Neural progenitor cell (in vitro differentiated cells): Measurements from ENCODE around the gene SLC25A34. TPM values are rescaled to one million over a fixed set of nuclear protein-coding genes. Genes with fewer than 3 reads are reported as not detected.

Experiments used
- DNase-seq: peaks from one replicate; pipeline ENCODE4 v3.0.0-alpha.2; 2016; ENCODE audit warnings: low spot score
- H2AFZ ChIP-seq: fragments of 200-600 bp; sonication (generic); replicated peaks from 2 replicates; pipeline ENCODE4 v1.6.1; 2016; ENCODE audit warnings: antibody characterized with exemption
- H3F3A ChIP-seq: fragments of 200-600 bp; sonication (generic); 2 replicates; pipeline ENCODE4 v1.6.1; 2016; ENCODE audit warnings: antibody characterized with exemption, low read depth
- H3K27ac ChIP-seq: fragments of 200-600 bp; sonication (generic); 2 replicates; pipeline ENCODE4 v1.5.1; 2016; ENCODE audit warnings: mild to moderate bottlenecking
- H3K27me3 ChIP-seq: fragments of 200-600 bp; sonication (generic); 2 replicates; pipeline ENCODE4 v1.6.1; 2016; ENCODE audit warnings: mild to moderate bottlenecking, moderate library complexity
- H3K36me3 ChIP-seq: fragments of 200-600 bp; sonication (generic); 2 replicates; pipeline ENCODE4 v1.5.1; 2016
- H3K4me1 ChIP-seq: fragments of 200-600 bp; sonication (generic); 2 replicates; pipeline ENCODE4 v1.6.1; 2016; ENCODE audit warnings: mixed run types
- H3K4me2 ChIP-seq: fragments of 200-600 bp; sonication (generic); 2 replicates; pipeline ENCODE4 v1.6.1; 2016
- H3K4me3 ChIP-seq: fragments of 200-600 bp; sonication (generic); 2 replicates; pipeline ENCODE4 v1.5.1; 2016
- H3K79me2 ChIP-seq: fragments of 200-600 bp; sonication (generic); 2 replicates; pipeline ENCODE4 v1.6.1; 2016; ENCODE audit warnings: low read depth
- H3K9ac ChIP-seq: fragments of 200-600 bp; sonication (generic); 2 replicates; pipeline ENCODE4 v1.6.1; 2016
- H3K9me3 ChIP-seq: fragments of 200-600 bp; sonication (generic); 2 replicates; pipeline ENCODE4 v1.5.1; 2016; ENCODE audit warnings: low read depth
- H4K20me1 ChIP-seq: fragments of 200-600 bp; sonication (generic); 2 replicates; pipeline ENCODE4 v1.6.1; 2016; ENCODE audit warnings: low read depth
- H3K27ac Mint-ChIP-seq: 3 replicates; pipeline ENCODE4 v1.8.0; 2021; ENCODE audit warnings: mixed read lengths
- H3K27me3 Mint-ChIP-seq: 2 replicates; pipeline ENCODE4 v1.8.0; 2022; ENCODE audit warnings: low read depth, mild to moderate bottlenecking, inconsistent platforms, moderate library complexity, mixed read lengths; ENCODE audit not compliant: insufficient read depth
- H3K36me3 Mint-ChIP-seq: 3 replicates; pipeline ENCODE4 v1.8.0; 2021; ENCODE audit warnings: mixed read lengths
- H3K4me1 Mint-ChIP-seq: 3 replicates; pipeline ENCODE4 v1.8.0; 2021; ENCODE audit warnings: mixed read lengths
- H3K4me3 Mint-ChIP-seq: 3 replicates; pipeline ENCODE4 v1.8.0; 2021; ENCODE audit warnings: mild to moderate bottlenecking, moderate library complexity, mixed read lengths
- H3K9me3 Mint-ChIP-seq: 3 replicates; pipeline ENCODE4 v1.8.0; 2020; ENCODE audit warnings: mixed read lengths
- EZH2 ChIP-seq: fragments of 200-600 bp; sonication (generic); IDR thresholded peaks from 2 replicates; pipeline ENCODE4 v1.6.1; 2017; ENCODE audit warnings: antibody characterized with exemption, mild to moderate bottlenecking, moderate library complexity
- EZH2phosphoT487 ChIP-seq: fragments of 200-600 bp; sonication (generic); IDR thresholded peaks from 2 replicates; pipeline ENCODE4 v1.6.1; 2017; ENCODE audit warnings: antibody characterized with exemption
- total RNA-seq: library from RNA; depleted of rRNA; stranded (reverse); fragments of >200 nt; gene quantifications from 2 replicates; pipeline ENCODE4 v1.2.3, GENCODE V29; 2015; ENCODE audit warnings: low replicate concordance
- TF ChIP-seq, protein P1 (sequence below): fragments of 200-600 bp; sonication (generic); IDR thresholded peaks from 2 replicates; pipeline ENCODE4 v1.5.1; 2017; ENCODE audit warnings: antibody characterized with exemption, mild to moderate bottlenecking

The SLC25A34 gene
- total RNA-seq, 1 donor from 2014 or later: 0.34 TPM

- peak overlapping the region; percentile 91 for H3K27ac Mint-ChIP-seq
- peaks cover 3% of the 10 kb centered on the region for H3K27me3 Mint-ChIP-seq
- Histone ChIP-seq H3K27me3 (no peaks in the 10 kb centered on the region), H3K4me1 (peaks cover 9% of the 10 kb centered on the region), H3K4me3 (no peak overlapping the region), H2AFZ (no peak overlapping the region), H3K27ac (no peak overlapping the region), H3K79me2 (no peaks in the 10 kb centered on the region), H3K9me3 (no peaks in the 10 kb centered on the region), H3F3A (peaks cover 4% of the 10 kb centered on the region), H3K9ac (no peak overlapping the region), H3K4me2 (no peak overlapping the region), H4K20me1 (no peaks in the 10 kb centered on the region), H3K36me3 (no peaks in the 10 kb centered on the region)
- H3K9me3 Mint-ChIP-seq: no peaks in the 10 kb centered on the region
- H3K4me1 Mint-ChIP-seq: peaks cover 22% of the 10 kb centered on the region
- no peaks in the 10 kb centered on the region for H3K36me3 Mint-ChIP-seq
- H3K4me3 Mint-ChIP-seq: no peak overlapping the region
- DNase-seq: no peak
- TF ChIP-seq, protein P1, sequence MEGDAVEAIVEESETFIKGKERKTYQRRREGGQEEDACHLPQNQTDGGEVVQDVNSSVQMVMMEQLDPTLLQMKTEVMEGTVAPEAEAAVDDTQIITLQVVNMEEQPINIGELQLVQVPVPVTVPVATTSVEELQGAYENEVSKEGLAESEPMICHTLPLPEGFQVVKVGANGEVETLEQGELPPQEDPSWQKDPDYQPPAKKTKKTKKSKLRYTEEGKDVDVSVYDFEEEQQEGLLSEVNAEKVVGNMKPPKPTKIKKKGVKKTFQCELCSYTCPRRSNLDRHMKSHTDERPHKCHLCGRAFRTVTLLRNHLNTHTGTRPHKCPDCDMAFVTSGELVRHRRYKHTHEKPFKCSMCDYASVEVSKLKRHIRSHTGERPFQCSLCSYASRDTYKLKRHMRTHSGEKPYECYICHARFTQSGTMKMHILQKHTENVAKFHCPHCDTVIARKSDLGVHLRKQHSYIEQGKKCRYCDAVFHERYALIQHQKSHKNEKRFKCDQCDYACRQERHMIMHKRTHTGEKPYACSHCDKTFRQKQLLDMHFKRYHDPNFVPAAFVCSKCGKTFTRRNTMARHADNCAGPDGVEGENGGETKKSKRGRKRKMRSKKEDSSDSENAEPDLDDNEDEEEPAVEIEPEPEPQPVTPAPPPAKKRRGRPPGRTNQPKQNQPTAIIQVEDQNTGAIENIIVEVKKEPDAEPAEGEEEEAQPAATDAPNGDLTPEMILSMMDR: peak; percentile 27
- TF ChIP-seq EZH2phosphoT487: no peak
Observed at GRCh38 chr1:15739745-15740144, 3.7 kb downstream of the SLC25A34 start.

GRCh38 chr1:15740924-15741850, 5.1 kb downstream of the SLC25A34 start:
- Mint-ChIP-seq H3K36me3 (no peaks in the 10 kb centered on the region), H3K27me3 (peaks cover 3% of the 10 kb centered on the region), H3K4me3 (no peak overlapping the region), H3K9me3 (no peaks in the 10 kb centered on the region), H3K4me1 (peaks cover 22% of the 10 kb centered on the region), H3K27ac (peak overlapping the region; percentile 58)
- Histone ChIP-seq H3K79me2 (no peaks in the 10 kb centered on the region), H3K27me3 (no peaks in the 10 kb centered on the region), H2AFZ (no peak overlapping the region), H3K9me3 (no peaks in the 10 kb centered on the region), H3K4me2 (peak overlapping the region; percentile 19), H3K9ac (no peak overlapping the region), H3K36me3 (no peaks in the 10 kb centered on the region), H4K20me1 (no peaks in the 10 kb centered on the region), H3F3A (peaks cover 4% of the 10 kb centered on the region), H3K4me1 (peaks cover 9% of the 10 kb centered on the region), H3K4me3 (no peak overlapping the region), H3K27ac (no peak overlapping the region)
- DNase-seq: peak; percentile 89
- TF ChIP-seq, protein P1: peak; percentile 92
- no peak for TF ChIP-seq EZH2

DNA sequence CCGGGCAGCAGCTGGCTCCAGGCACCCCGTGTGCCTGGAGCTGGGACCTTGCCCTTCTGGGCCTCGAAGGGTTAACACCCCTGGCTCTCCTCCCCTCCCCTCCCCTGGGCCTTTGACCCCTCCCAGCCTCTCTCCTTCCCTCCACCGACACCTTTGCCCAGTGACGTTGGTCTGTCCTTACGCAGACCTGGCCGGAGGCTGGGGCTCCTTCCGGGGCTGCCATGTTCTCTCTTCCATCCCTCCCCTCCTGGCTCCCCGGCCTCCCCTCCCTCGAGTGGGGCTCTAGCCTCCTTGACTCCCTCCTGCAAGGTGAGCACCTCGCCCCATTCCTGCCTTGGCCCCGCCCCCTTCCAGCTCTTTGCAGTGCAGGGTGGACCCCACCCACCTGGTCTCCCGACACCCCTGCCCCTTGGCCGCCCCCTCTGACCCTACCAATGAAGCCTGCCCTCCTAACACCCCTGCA, 6.3 kb downstream of the SLC25A34 start, which contains the start of gene TMEM82:
Gene TMEM82 (plus strand): TSS at position 161 of the 463 bp plus-strand sequence. CDS start 61 bp downstream, at position 222.
- DNase-seq: no peak
- no peaks in the 10 kb centered on the region for H3K9me3 Mint-ChIP-seq
- Histone ChIP-seq H3K4me3 (no peak within 1 kb of the TSS), H3K4me1 (peaks cover 9% of the 10 kb centered on the region), H3K27ac (no peak within 1 kb of the TSS), H3K27me3 (no peaks in the 10 kb centered on the region), H3F3A (peaks cover 4% of the 10 kb centered on the region), H3K79me2 (no peaks in the 10 kb centered on the region), H3K4me2 (peak within 1 kb of the TSS; percentile 35), H3K9me3 (no peaks in the 10 kb centered on the region), H3K9ac (no peak within 1 kb of the TSS), H2AFZ (no peak within 1 kb of the TSS), H4K20me1 (no peaks in the 10 kb centered on the region), H3K36me3 (no peaks in the 10 kb centered on the region)
- H3K4me1 Mint-ChIP-seq: peaks cover 21% of the 10 kb centered on the region
- H3K27me3 Mint-ChIP-seq: peaks cover 5% of the 10 kb centered on the region
- no peaks in the 10 kb centered on the region for H3K36me3 Mint-ChIP-seq
- peak within 1 kb of the TSS; percentile 58 for H3K27ac Mint-ChIP-seq
- TF ChIP-seq, protein P1: no peak
- TF ChIP-seq EZH2 (no peak), EZH2phosphoT487 (no peak)
- no peak within 1 kb of the TSS for H3K4me3 Mint-ChIP-seq
